BJ (cell line): ENCODE measurements around the gene PRSS22. TPM values are rescaled to one million over a fixed set of nuclear protein-coding genes. Genes with fewer than 3 reads are reported as not detected.

ENCODE experiments used
- CTCF ChIA-PET: fragments of 350-600 bp; formaldehyde crosslinking; extraction: SDS; loops from one replicate; lab custom pipeline; 2021; ENCODE audit warnings: antibody characterized with exemption, inconsistent platforms; lab: Yijun Ruan, JAX
- POLR2A ChIA-PET: fragments of 300-600 bp; sonication (Branson Sonifier 250); formaldehyde crosslinking; extraction: SDS; loops from one replicate; lab custom pipeline; 2021; ENCODE audit warnings: antibody characterized with exemption; lab: Charles Lee
- DNase-seq: peaks from one replicate; pipeline ENCODE4 v3.0.0-alpha.2; 2011; ENCODE audit warnings: low read depth
- H3K27me3 ChIP-seq: 2 replicates; pipeline ENCODE4 v1.6.0; 2011; ENCODE audit warnings: low read length; ENCODE audit not compliant: control insufficient read depth, insufficient read depth
- H3K36me3 ChIP-seq: 2 replicates; pipeline ENCODE4 v1.5.1; 2011; ENCODE audit warnings: low read length; ENCODE audit not compliant: control insufficient read depth, insufficient read depth
- H3K4me3 ChIP-seq: 2 replicates; pipeline ENCODE4 v1.5.1; 2011; ENCODE audit warnings: low read depth, mild to moderate bottlenecking, control low read depth, low read length
- polyA plus RNA-seq: library from polyadenylated mRNA; depleted of rRNA; stranded (reverse); fragments of >200 nt; gene quantifications from 2 replicates; pipeline ENCODE4 v1.2.3, GENCODE V29; 2011
- TF ChIP-seq, protein P1 (sequence below): IDR thresholded peaks from 2 replicates; pipeline ENCODE4 v1.5.1; 2011; ENCODE audit warnings: low read depth, mild to moderate bottlenecking, control low read depth, inconsistent platforms, low read length, moderate library complexity; ENCODE audit not compliant: insufficient read depth

The PRSS22 gene
- polyA plus RNA-seq, 1 experiment = not detected

DNA sequence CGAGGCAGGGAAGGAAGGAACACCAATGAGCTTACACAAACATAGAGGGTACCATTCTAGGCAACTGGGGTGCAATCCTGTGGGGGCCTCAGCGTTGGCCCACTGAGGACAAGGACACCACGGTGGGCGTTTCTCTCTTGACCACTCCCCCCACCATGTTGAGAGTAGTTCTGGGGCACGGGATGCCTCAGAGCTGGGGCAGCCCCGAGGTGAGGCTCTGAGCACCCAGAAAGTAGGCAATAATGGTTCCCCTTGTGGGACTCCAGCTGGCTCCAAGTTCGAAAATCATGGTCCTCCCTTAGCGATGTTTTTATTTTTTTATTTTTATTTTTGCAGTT, 35.8 kb downstream of the PRSS22 start:
- Histone ChIP-seq H3K36me3 (no peaks in the 10 kb centered on the region), H3K4me3 (no peak overlapping the region), H3K27me3 (peaks cover 29% of the 10 kb centered on the region)
- TF ChIP-seq, protein P1, sequence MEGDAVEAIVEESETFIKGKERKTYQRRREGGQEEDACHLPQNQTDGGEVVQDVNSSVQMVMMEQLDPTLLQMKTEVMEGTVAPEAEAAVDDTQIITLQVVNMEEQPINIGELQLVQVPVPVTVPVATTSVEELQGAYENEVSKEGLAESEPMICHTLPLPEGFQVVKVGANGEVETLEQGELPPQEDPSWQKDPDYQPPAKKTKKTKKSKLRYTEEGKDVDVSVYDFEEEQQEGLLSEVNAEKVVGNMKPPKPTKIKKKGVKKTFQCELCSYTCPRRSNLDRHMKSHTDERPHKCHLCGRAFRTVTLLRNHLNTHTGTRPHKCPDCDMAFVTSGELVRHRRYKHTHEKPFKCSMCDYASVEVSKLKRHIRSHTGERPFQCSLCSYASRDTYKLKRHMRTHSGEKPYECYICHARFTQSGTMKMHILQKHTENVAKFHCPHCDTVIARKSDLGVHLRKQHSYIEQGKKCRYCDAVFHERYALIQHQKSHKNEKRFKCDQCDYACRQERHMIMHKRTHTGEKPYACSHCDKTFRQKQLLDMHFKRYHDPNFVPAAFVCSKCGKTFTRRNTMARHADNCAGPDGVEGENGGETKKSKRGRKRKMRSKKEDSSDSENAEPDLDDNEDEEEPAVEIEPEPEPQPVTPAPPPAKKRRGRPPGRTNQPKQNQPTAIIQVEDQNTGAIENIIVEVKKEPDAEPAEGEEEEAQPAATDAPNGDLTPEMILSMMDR = no peak
- no peak for DNase-seq
- ChIA-PET POLR2A (no interaction called here), CTCF (interaction anchor here (1.1 to 2.3 kb wide), 2 partner anchors 17 to 46 kb away, joined by 3 to 7 read pairs; no protein-coding TSS in a partner anchor)

DNA sequence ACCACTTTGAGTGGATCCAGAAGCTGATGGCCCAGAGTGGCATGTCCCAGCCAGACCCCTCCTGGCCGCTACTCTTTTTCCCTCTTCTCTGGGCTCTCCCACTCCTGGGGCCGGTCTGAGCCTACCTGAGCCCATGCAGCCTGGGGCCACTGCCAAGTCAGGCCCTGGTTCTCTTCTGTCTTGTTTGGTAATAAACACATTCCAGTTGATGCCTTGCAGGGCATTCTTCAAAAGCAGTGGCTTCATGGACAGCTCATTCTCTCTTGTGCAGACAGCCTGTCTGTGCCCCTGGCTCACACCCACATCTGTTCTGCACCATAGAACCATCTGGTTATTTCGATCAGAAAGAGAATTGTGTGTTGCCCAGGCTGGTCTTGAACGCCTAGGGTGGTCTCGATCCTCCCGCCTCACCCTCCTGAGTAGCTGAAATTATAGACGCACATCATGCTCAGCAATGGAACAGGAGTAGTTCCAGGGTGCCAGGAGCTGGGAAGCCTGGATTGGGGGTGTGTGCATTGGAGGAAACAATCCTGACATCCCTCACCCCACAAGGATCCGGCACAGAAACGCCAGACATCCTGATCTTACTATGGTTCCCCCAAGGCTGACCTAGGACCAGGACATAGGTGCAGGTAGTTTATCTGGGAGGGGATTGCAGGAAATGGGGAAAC, 36.3 kb downstream of the PRSS22 start:
- TF ChIP-seq, protein P1 = no peak
- POLR2A ChIA-PET = no interaction called here
- Histone ChIP-seq H3K27me3 (peaks cover 29% of the 10 kb centered on the region), H3K36me3 (no peaks in the 10 kb centered on the region), H3K4me3 (no peak overlapping the region)
- CTCF ChIA-PET = interaction anchor here (1.1 to 2.3 kb wide), 2 partner anchors 17 to 46 kb away, joined by 3 to 7 read pairs; no protein-coding TSS in a partner anchor
- no peak for DNase-seq

DNA sequence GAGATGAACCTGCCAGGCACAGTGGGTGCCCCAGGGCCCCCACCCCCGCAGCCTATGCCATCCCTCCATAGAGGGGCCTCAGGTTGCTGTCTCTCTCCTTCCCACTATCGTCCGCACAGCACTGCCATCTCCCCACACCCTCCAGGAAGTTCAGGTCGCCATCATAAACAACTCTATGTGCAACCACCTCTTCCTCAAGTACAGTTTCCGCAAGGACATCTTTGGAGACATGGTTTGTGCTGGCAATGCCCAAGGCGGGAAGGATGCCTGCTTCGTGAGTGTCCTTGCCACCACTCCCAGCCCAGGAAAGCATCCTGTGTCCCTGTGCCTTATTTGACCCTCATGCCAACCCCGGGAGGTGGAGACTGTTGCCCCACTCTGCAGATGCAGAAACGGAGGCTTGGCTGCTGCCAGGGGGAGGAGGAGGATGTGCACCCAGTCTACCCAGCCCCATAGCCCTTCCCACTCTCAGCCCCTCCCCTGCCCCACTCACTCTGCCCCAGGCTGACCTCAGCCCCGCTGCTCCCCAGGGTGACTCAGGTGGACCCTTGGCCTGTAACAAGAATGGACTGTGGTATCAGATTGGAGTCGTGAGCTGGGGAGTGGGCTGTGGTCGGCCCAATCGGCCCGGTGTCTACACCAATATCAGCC, 37.0 kb downstream of the PRSS22 start:
- CTCF ChIA-PET = interaction anchor here (1.3 to 2.3 kb wide), 2 partner anchors 18 to 20 kb away, joined by 3 to 7 read pairs; no protein-coding TSS in a partner anchor
- Histone ChIP-seq H3K36me3 (no peaks in the 10 kb centered on the region), H3K27me3 (peaks cover 29% of the 10 kb centered on the region), H3K4me3 (no peak overlapping the region)
- DNase-seq = no peak
- POLR2A ChIA-PET = no interaction called here
- TF ChIP-seq, protein P1 = no peak

DNA sequence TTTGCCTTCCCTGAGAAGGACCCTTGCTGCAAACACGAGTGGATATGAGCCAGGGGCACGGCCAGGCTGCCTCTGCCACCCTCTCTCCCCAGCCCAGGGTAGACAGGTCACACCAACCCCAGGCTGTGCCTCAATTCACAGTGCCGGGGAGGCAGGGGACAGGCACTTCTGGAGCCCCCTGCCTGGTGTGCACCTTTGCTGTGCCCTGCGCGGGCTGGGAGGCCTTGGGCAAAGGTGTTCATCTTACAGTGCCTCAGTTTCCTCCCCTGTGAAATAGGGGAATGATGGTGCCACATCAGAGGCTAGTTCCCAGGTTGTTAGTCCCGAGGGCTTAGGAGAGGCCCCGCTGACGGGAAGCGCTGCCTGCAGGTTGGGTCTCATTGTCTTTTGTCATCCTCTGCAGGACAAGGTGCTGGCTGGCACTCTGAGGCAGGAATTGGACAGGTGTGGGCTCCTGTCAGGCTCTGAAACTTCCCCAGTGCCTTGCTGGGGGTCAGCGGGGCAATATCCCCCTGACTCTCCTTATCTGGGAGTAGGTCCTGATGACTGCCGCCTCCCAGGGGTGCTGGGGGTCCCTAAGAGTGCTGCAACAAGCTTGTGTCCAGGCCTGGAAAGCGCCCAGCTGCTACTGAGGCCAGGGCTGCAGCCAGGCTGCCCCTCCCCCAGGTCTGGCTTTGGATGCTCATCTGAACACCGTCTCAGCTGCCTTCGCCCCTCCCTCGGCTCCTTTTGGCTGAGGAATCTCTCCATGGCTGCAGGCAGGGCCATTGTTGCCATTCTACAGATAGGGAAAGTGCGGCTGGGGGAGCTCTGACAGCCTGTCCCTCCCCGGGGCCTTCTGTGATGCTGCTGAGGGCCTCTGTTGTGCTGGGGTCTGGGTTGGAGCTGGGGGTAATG, 37.8 kb downstream of the PRSS22 start:
- POLR2A ChIA-PET = no interaction called here
- H3K4me3 ChIP-seq = no peak overlapping the region
- TF ChIP-seq, protein P1 = no peak
- H3K36me3 ChIP-seq = no peaks in the 10 kb centered on the region
- CTCF ChIA-PET = interaction anchor here (1.3 to 2.3 kb wide), 2 partner anchors 18 to 20 kb away, joined by 3 to 7 read pairs; no protein-coding TSS in a partner anchor
- DNase-seq = no peak
- peaks cover 31% of the 10 kb centered on the region for H3K27me3 ChIP-seq
